ENCODE data around the gene GCN1. TPM values are rescaled to one million over a fixed set of nuclear protein-coding genes. Genes with fewer than 3 reads are reported as not detected.

GCN1 gene
- total and polyA plus RNA-seq, 2 experiments from 2014 or later = 27.0 to 76.0 TPM

DNA sequence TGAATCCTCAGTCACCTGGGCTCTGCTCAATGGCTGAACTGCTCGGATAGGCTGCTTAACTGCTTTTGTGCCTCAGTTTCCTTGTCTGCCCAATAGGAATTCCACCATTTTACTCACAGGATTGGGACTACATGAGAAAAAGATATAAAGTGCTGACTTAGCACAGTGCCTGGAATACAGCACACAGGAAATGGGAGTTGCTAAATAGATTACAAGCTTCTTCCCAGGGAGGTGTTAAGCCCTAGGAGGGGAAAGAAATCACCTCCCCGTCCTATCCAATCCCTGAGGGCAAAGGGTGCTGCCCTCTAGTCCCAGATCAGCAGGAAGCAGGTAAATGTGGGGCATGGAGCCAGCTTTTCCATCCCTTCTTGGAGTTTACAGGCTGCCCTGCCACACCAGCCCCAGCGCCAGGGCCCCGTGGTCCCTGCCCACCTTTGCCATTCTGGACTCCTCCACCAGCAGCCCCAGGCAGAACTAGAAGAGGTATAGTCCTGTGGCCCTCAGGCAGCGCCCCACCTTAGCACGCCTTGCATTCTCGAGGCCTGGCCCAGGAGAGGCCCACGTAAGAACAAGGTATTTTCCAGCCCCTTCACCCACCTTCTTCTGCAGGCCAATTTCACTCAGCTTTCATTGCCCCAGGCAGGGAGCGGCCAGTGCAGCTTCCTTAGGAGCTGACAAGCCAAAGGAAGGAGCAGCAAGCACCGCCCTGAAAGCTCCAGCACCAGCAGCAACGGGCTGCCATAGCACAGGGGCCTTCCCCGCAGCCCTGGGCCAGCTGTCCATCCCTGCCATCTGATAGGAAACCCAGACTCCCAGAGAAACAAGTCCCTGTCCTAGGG lies 35.2 kb upstream of the GCN1 start:
- H3K36me3 ChIP-seq = no peaks in the 10 kb centered on the region
- H3K27me3 ChIP-seq = no peaks in the 10 kb centered on the region
- TF ChIP-seq, protein P1, sequence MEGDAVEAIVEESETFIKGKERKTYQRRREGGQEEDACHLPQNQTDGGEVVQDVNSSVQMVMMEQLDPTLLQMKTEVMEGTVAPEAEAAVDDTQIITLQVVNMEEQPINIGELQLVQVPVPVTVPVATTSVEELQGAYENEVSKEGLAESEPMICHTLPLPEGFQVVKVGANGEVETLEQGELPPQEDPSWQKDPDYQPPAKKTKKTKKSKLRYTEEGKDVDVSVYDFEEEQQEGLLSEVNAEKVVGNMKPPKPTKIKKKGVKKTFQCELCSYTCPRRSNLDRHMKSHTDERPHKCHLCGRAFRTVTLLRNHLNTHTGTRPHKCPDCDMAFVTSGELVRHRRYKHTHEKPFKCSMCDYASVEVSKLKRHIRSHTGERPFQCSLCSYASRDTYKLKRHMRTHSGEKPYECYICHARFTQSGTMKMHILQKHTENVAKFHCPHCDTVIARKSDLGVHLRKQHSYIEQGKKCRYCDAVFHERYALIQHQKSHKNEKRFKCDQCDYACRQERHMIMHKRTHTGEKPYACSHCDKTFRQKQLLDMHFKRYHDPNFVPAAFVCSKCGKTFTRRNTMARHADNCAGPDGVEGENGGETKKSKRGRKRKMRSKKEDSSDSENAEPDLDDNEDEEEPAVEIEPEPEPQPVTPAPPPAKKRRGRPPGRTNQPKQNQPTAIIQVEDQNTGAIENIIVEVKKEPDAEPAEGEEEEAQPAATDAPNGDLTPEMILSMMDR (IDR thresholded peaks at IDR 0.05; ENCODE audit: low read depth, low read length) = no peak
- H3K4me1 ChIP-seq (ENCODE audit: low read depth) = peaks cover 73% of the 10 kb centered on the region
- DNase-seq (ENCODE audit: low read depth in 1 of 2, low spot score in 1 of 2) = peak in 1 of 2 donors; percentile 61
- H3K9me3 ChIP-seq (ENCODE audit: low read depth) = no peaks in the 10 kb centered on the region
- H3K4me3 ChIP-seq = no peak overlapping the region
- H3K27ac ChIP-seq = peak overlapping the region; percentile 95

DNA sequence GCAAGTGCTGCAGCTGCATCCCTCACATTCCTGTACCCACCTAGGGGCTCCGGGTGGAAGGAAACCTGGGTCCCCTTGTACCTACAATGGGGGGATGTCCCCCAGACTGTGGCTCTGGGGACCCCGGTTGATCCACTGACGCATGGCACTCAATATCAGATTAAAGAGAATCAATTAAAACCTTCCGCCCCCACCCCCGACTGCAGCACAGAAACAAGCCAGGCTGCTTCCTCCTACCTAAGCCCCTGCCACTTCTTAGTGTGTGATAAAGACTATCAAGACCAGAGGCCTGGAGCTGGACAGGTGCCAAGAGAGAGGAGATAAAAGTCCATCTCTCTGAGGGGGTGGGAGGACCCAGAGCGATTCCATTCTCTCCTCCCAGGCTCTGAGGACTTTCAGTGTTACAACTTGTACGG lies 34.6 kb upstream of the GCN1 start:
- H3K27ac ChIP-seq = peak overlapping the region; percentile 95
- H3K4me1 ChIP-seq (ENCODE audit: low read depth) = peaks cover 69% of the 10 kb centered on the region
- TF ChIP-seq, protein P1 (IDR thresholded peaks at IDR 0.05; ENCODE audit: low read depth, low read length) = no peak
- no peaks in the 10 kb centered on the region for H3K9me3 ChIP-seq (ENCODE audit: low read depth)
- no peaks in the 10 kb centered on the region for H3K36me3 ChIP-seq
- no peak overlapping the region for H3K4me3 ChIP-seq
- DNase-seq (ENCODE audit: low read depth in 1 of 2, low spot score in 1 of 2) = peak; percentile 35 to 76
- no peaks in the 10 kb centered on the region for H3K27me3 ChIP-seq

DNA sequence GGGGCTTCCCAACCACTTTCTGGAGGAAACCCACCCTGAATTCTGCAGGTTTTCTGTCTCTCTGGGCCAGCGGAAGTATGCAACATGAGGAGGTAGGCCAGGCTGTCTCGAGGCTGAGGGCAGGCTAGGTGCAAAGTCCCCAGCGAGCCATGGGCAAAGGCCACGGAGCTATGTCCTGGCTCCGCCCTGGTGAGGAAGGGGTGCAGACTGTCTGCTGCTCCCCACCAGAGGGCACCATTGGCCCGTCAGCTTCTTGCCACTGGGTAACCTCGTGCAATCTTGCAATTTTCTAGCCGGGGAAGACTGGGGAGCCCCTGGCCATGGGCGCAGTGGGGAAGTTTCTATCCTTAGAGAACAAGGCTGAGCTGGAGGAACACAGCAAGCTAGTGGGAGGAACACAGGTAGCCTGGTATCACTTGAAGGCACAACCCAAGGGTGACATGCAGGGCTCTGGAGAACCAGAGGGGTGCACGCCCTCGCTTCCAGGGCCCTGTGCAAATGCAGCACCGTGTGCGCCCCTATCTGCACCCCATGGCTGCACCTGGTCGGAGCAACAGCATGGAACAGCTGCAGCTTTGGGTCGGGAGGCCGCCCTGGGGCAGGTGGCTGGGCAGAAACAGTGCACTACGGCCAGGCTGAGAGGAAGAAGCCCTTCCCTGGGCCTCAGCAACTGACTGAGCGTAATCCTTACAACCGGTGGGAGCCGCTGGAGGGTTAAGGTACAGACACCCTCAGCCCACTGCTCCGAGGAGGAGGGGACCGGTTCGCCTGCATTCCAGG lies 34.0 kb upstream of the GCN1 start:
- peaks cover 63% of the 10 kb centered on the region for H3K4me1 ChIP-seq (ENCODE audit: low read depth)
- H3K27me3 ChIP-seq = no peaks in the 10 kb centered on the region
- H3K9me3 ChIP-seq (ENCODE audit: low read depth) = no peaks in the 10 kb centered on the region
- peak; percentile 87 to 88 for DNase-seq (ENCODE audit: low read depth in 1 of 2, low spot score in 1 of 2)
- no peaks in the 10 kb centered on the region for H3K36me3 ChIP-seq
- H3K27ac ChIP-seq = peak overlapping the region; percentile 95
- TF ChIP-seq, protein P1 (IDR thresholded peaks at IDR 0.05; ENCODE audit: low read depth, low read length) = peak; percentile 92
- H3K4me3 ChIP-seq = peak overlapping the region; percentile 1

DNA sequence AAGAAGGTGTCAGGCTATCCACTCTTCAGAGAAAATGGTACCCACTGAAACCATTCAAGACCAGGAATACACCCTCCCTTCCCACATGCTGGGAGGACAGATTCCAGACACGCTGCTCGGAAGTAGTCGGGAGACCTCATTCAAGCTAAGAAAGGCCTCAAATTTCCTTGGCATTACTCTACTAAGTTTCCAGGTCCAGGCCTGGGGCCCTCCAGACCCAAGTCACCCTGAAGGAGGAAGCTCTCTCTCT lies 33.5 kb upstream of the GCN1 start:
- H3K27ac ChIP-seq = peak overlapping the region; percentile 95
- TF ChIP-seq, protein P1 (IDR thresholded peaks at IDR 0.05; ENCODE audit: low read depth, low read length) = no peak
- no peaks in the 10 kb centered on the region for H3K9me3 ChIP-seq (ENCODE audit: low read depth)
- H3K4me1 ChIP-seq (ENCODE audit: low read depth) = peaks cover 58% of the 10 kb centered on the region
- DNase-seq (ENCODE audit: low read depth in 1 of 2, low spot score in 1 of 2) = no peak
- H3K36me3 ChIP-seq = no peaks in the 10 kb centered on the region
- no peak overlapping the region for H3K4me3 ChIP-seq
- no peaks in the 10 kb centered on the region for H3K27me3 ChIP-seq

DNA sequence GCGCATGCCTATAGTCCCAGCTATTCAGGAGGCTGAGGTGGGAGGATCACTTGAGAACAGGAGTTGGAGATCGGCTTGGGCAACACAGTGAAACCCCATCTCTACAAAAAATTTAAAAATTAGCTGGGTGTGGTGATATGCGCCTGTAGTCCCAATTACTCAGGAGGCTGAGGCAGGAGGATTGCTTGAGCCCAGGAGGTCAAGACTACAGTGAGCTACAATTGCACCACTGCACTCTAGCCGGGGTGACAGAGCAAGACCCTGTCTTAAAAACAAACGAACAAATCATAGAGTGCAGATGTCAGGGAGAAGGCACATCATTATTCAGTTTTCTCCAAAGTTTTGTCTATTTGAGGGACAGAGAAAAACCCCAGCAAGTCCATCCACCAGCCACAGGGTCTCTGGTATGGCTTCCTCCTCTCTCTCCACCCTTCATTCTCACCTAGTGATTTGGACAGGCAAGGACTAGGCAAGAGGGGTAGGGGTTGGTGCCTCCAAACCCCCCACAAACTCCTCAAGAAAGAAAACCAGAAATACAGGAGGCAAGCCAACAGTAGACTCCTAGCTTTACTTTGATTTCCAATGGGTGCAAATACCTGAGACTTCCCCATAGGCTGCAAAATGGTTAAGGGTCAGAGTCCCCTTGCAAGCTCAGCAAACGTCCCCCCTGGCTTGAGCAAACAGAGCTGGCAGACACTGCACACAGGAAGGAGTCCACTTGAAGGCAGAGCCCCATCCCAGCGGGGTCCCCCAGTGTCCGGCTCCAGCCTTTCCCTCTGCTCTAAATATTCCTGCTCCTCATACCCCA lies 32.9 kb upstream of the GCN1 start:
- Histone ChIP-seq H3K4me3 (no peak overlapping the region), H3K4me1 (ENCODE audit: low read depth) (peaks cover 53% of the 10 kb centered on the region), H3K9me3 (ENCODE audit: low read depth) (no peaks in the 10 kb centered on the region), H3K27ac (peak overlapping the region; percentile 95), H3K27me3 (no peaks in the 10 kb centered on the region), H3K36me3 (peaks cover 2% of the 10 kb centered on the region)
- DNase-seq (ENCODE audit: low read depth in 1 of 2, low spot score in 1 of 2) = no peak
- TF ChIP-seq, protein P1 (IDR thresholded peaks at IDR 0.05; ENCODE audit: low read depth, low read length) = no peak

All from cardiac muscle cell (in vitro differentiated cells and primary cell).